Mammary epithelial cell (primary cell): Measurements from ENCODE around the gene KLHDC10.
"Not testable (repeated sequence)": the region's sequence is repeated elsewhere in the genome, so short reads cannot be mapped to it uniquely, and the experiment has no call there.

Source experiments
- CTCF ChIP-seq, 2 donors: IDR thresholded peaks in 1 of 2; conservative IDR thresholded peaks in 1 of 2; 2 replicates each; pipeline ENCODE4 v1.5.1; 2011 to 2012; ENCODE audit warnings: inconsistent platforms in 2 of 2, low read length in 2 of 2, mild to moderate bottlenecking in 2 of 2, control low read depth in 1 of 2, low read depth in 1 of 2; ENCODE audit not compliant: insufficient read depth in 1 of 2; ENCODE audit errors: extremely low read depth in 1 of 2
- EZH2 ChIP-seq: IDR thresholded peaks from 2 replicates; pipeline ENCODE4 v1.6.1; 2012; ENCODE audit warnings: low read length, inconsistent platforms, borderline replicate concordance

- TF ChIP-seq CTCF (conservative IDR thresholded peaks at IDR 0.05 in 1 of 2, IDR thresholded peaks at IDR 0.05 in 1 of 2; ENCODE audit: extremely low read depth in 1 of 2, insufficient read depth in 1 of 2, low read depth in 1 of 2, low read length in 2 of 2); EZH2: not testable (repeated sequence)
These were observed 14.9 kb downstream of the KLHDC10 start for GRCh38 chr7:130085235-130085634.
